NCI-H2107 treated with DMSO at 0.1 percent for 48 hours (cell line): ENCODE measurements around the gene POLR2J.
"Not testable (repeated sequence)": the region's sequence is repeated elsewhere in the genome, so short reads cannot be mapped to it uniquely, and the experiment has no call there.

ENCODE experiments used
- DNase-seq: peaks from one replicate; lab custom pipeline; 2025; ENCODE audit not compliant: unreplicated experiment; lab: John Stamatoyannopoulos, UW

The POLR2J gene

GRCh38 chr7:102467581-102468477 lies 10.9 kb downstream of the POLR2J start:
- DNase-seq: no peak

- DNase-seq: no peak
Observed at GRCh38 chr7:102466097-102466496, 12.6 kb downstream of the POLR2J start.

- DNase-seq: peak; percentile 80
Observed at GRCh38 chr7:102464577-102465280, 14.0 kb downstream of the POLR2J start, which contains the start of the genes ALKBH4 and LRWD1. Gene ALKBH4, minus strand, starts transcription at chr7:102464863. Its CDS starts 27 bp downstream, at chr7:102464836. Gene LRWD1, plus strand, starts transcription at chr7:102464984. Its CDS starts 97 bp downstream, at chr7:102465081.

GRCh38 chr7:102463841-102464576 lies 14.7 kb downstream of the POLR2J start:
- DNase-seq: no peak

GRCh38 chr7:102460467-102460866 lies 18.3 kb downstream of the POLR2J start:
- DNase-seq: no peak

GRCh38 chr7:102459221-102459844 lies 19.4 kb downstream of the POLR2J start:
- DNase-seq: no peak

GRCh38 chr7:102457352-102457924 lies 21.3 kb downstream of the POLR2J start:
- no peak for DNase-seq

- DNase-seq: no peak
Observed at GRCh38 chr7:102456327-102456726, 22.4 kb downstream of the POLR2J start.

GRCh38 chr7:102455596-102455995 lies 23.1 kb downstream of the POLR2J start:
- DNase-seq: no peak

- not testable (repeated sequence) for DNase-seq
Observed at GRCh38 chr7:102454932-102455331, 23.8 kb downstream of the POLR2J start.

- no peak for DNase-seq
Observed at GRCh38 chr7:102454468-102454867, 24.3 kb downstream of the POLR2J start.

GRCh38 chr7:102453319-102453718 lies 25.4 kb downstream of the POLR2J start:
- no peak for DNase-seq

- DNase-seq: no peak
Observed at GRCh38 chr7:102452451-102452850, 26.3 kb downstream of the POLR2J start.

GRCh38 chr7:102451371-102452054 lies 27.2 kb downstream of the POLR2J start:
- DNase-seq: peak; percentile 42

GRCh38 chr7:102450242-102450641 lies 28.5 kb downstream of the POLR2J start:
- no peak for DNase-seq

GRCh38 chr7:102449136-102449535 lies 29.6 kb downstream of the POLR2J start:
- no peak for DNase-seq

- DNase-seq: no peak
Observed at GRCh38 chr7:102447311-102447710, 31.4 kb downstream of the POLR2J start.

GRCh38 chr7:102446387-102447156 lies 32.1 kb downstream of the POLR2J start:
- no peak for DNase-seq

GRCh38 chr7:102445674-102446071 lies 33.0 kb downstream of the POLR2J start:
- no peak for DNase-seq
